MM.1S (cell line): ENCODE data around the gene NRG2.

Experiments
- EZH2phosphoT487 ChIP-seq: fragments of 300-600 bp; sonication (generic); IDR thresholded peaks from 2 replicates; pipeline ENCODE4 v1.6.1; 2018; ENCODE audit warnings: antibody characterized with exemption, low read length
- TF ChIP-seq, protein P1 (sequence below): fragments of 300-600 bp; sonication (generic); IDR thresholded peaks from 2 replicates; pipeline ENCODE4 v1.5.1; 2016; ENCODE audit warnings: antibody characterized with exemption, low read length, mixed read lengths

- TF ChIP-seq, protein P1, sequence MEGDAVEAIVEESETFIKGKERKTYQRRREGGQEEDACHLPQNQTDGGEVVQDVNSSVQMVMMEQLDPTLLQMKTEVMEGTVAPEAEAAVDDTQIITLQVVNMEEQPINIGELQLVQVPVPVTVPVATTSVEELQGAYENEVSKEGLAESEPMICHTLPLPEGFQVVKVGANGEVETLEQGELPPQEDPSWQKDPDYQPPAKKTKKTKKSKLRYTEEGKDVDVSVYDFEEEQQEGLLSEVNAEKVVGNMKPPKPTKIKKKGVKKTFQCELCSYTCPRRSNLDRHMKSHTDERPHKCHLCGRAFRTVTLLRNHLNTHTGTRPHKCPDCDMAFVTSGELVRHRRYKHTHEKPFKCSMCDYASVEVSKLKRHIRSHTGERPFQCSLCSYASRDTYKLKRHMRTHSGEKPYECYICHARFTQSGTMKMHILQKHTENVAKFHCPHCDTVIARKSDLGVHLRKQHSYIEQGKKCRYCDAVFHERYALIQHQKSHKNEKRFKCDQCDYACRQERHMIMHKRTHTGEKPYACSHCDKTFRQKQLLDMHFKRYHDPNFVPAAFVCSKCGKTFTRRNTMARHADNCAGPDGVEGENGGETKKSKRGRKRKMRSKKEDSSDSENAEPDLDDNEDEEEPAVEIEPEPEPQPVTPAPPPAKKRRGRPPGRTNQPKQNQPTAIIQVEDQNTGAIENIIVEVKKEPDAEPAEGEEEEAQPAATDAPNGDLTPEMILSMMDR = no peak
- TF ChIP-seq EZH2phosphoT487 = no peak
These were observed 220.3 kb downstream of the NRG2 start for GRCh38 chr5:139822553-139823425.
